Measurements from ENCODE around the gene SLC2A5.

The SLC2A5 gene

DNA sequence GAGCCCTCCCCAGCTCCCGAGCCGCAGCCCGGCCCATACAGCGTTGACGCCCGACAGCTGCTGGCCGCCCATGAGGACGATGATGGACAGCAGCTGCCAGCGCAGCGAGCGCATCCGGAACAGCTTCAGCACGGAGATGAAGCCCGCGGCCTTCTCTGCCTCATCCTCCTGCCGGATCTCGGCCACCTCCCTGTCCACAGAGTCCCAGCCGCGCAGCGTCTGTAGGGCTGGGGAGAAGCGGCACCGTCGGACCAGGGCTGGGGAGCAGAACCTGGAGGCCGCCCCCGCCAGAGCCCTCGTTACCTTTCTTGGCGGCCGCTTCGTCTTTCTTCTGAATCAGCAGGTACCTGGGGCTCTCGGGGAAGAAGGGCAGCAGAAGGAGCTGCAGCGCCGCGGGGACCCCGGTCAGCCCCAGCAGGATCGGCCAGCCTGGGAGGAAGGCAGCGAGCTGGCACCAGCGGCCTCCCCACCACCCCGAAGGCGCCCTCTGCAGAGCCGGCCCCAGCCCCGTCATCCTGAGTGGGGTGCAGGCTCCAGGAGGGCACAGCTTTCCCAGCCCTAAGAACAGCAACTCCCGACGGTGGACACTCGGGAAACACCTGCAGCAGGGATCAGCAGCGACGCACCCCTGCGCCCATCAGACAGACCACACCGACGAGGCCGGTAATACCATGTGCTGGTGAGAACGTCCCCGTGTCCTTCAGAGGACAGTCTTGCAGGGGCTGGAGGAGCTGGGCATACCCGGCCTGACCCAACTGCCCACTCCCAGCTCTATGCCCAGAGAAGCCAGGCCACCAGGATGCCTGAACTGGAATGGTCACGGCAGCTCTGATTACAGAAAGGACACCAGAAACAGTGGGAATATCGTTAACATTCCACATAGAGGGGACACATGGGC lies 29.4 kb downstream of the SLC2A5 start:
- no peak for DNase-seq (ENCODE audit: low read depth, low spot score)
- peaks cover 12% of the 10 kb centered on the region; the same call in 1 of the 2 replicates for H3K9me3 ChIP-seq (ENCODE audit: insufficient read depth, low read length)
- TF ChIP-seq SUZ12 (IDR thresholded peaks at IDR 0.05; ENCODE audit: extremely low read depth, insufficient read depth, insufficient read length) (no peak), ZNF274 (IDR thresholded peaks at IDR 0.05; ENCODE audit: low read depth, low read length) (no peak), YY1 (IDR thresholded peaks at IDR 0.05; ENCODE audit: insufficient read depth, insufficient read length) (no peak)
- H3K4me1 ChIP-seq (ENCODE audit: insufficient read depth, insufficient read length) = peaks cover 2% of the 10 kb centered on the region
- H3K27me3 ChIP-seq (ENCODE audit: insufficient read depth, insufficient read length) = no peaks in the 10 kb centered on the region
- no peaks in the 10 kb centered on the region for H3K36me3 ChIP-seq (ENCODE audit: insufficient read depth, insufficient read length, low read length)
- no peak overlapping the region for H3K4me3 ChIP-seq (ENCODE audit: insufficient read length, low read depth)
- H3K9ac ChIP-seq (ENCODE audit: insufficient read length, low read depth) = no peak overlapping the region

DNA sequence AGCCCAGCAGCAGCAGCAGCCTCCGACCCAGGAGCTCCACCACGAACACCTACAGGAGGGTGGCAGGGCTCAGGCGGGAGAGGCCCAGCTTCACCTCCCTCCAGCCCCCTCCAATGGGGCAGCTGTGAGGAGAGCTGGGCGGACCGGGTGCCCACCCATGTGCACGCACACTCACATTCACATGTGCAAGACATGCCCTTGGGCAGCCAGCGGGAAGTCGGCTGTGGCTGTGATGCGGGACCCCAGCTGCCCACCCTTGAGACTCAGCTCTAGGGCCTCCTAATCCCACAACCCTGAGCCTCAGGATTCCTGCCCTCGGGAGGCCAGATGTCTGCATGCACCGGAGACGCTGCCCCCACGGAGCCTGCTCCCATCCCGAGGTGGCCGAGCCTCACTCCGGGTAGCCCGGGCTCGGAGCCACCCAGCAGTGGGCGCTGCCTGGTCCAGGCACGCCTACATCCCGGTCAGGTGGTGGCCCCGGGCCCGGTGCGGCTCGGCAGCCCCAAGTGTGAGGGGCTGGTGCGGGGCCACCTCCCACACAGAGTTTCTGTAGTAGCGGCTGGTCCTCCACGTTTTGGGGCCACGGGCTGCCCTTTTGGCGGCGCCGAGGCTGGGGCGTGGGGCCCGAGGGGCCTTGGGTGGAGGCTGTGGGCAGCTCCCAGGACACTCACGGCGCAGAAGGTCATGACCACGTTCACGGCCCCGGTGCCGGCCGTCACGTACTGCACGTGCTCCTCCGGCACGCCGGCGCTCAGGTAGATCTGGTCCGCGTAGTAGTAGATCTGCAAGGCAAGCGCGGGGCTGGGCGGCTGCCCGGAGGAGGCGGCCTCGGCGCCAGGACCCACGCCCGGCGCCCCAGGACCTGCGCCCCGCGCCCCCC lies 30.3 kb downstream of the SLC2A5 start:
- Histone ChIP-seq H3K9me3 (ENCODE audit: insufficient read depth, low read length) (peaks cover 17% of the 10 kb centered on the region; the same call in 1 of the 2 replicates), H3K4me3 (ENCODE audit: insufficient read length, low read depth) (no peak overlapping the region), H3K4me1 (ENCODE audit: insufficient read depth, insufficient read length) (peaks cover 2% of the 10 kb centered on the region), H3K36me3 (ENCODE audit: insufficient read depth, insufficient read length, low read length) (no peaks in the 10 kb centered on the region), H3K27me3 (ENCODE audit: insufficient read depth, insufficient read length) (no peaks in the 10 kb centered on the region), H3K9ac (ENCODE audit: insufficient read length, low read depth) (no peak overlapping the region)
- no peak for DNase-seq (ENCODE audit: low read depth, low spot score)
- TF ChIP-seq SUZ12 (IDR thresholded peaks at IDR 0.05; ENCODE audit: extremely low read depth, insufficient read depth, insufficient read length) (no peak), ZNF274 (IDR thresholded peaks at IDR 0.05; ENCODE audit: low read depth, low read length) (no peak), YY1 (IDR thresholded peaks at IDR 0.05; ENCODE audit: insufficient read depth, insufficient read length) (no peak)

DNA sequence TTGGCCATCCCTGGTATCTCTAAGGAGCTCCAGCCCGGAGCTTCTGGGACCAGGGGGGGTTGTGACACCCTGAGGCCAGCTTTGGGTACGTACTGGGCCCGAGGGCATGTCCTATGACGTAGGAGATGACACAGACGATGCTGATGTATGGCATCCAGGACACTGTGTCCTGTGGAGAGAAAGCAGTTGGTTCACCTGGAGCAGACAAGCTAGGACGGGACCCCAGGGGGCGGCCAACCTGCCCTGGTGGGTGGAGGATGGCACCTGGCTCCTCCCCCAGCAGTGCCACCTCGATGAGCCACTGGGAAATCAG lies 31.1 kb downstream of the SLC2A5 start:
- Histone ChIP-seq H3K27me3 (ENCODE audit: insufficient read depth, insufficient read length) (no peaks in the 10 kb centered on the region), H3K9me3 (ENCODE audit: insufficient read depth, low read length) (peaks cover 17% of the 10 kb centered on the region; the same call in 1 of the 2 replicates), H3K4me3 (ENCODE audit: insufficient read length, low read depth) (no peak overlapping the region), H3K36me3 (ENCODE audit: insufficient read depth, insufficient read length, low read length) (no peaks in the 10 kb centered on the region), H3K4me1 (ENCODE audit: insufficient read depth, insufficient read length) (peaks cover 2% of the 10 kb centered on the region), H3K9ac (ENCODE audit: insufficient read length, low read depth) (no peak overlapping the region)
- TF ChIP-seq YY1 (IDR thresholded peaks at IDR 0.05; ENCODE audit: insufficient read depth, insufficient read length) = no peak
- TF ChIP-seq ZNF274 (IDR thresholded peaks at IDR 0.05; ENCODE audit: low read depth, low read length) = no peak
- no peak for TF ChIP-seq SUZ12 (IDR thresholded peaks at IDR 0.05; ENCODE audit: extremely low read depth, insufficient read depth, insufficient read length)
- DNase-seq (ENCODE audit: low read depth, low spot score) = no peak

DNA sequence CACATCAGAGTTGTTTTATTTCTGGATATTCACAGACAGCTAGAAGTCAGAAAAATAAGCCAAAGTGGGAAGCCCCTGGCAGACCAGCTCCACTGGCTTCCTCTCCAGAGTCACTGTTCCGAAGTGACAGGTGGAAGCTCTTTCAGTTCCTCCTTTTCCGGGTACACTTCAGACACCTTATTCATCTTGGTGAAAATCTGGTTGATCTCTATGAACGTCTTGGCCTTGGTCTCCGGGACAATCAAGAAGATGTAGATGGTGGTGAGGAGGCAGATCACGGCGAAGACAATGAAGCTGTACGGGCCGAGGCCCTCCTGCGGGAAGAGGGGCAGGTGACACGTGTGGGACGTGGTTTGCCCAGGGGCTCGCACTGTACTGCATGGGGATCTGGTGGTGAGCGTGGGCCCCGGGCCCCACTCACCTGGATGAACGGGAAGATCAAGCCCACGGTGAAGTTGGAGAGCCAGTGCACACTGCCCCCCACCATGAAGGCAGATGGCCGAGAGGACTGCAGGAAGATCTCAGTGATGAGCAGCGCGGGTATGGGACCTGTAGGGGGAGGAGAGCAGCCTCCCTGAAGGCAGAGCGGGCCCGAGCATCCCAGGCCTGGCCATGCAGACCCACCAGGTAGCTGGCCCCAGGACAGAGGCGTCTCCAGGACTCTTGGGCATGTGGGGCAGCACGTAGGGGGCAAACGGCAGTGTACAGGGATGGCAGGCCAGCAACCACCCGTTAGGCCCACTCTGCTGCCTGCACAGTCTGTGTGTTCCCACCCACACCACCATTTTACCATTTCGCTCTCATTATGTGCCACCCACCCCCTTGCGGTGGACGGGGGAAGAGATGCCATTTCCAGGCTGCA lies 31.7 kb downstream of the SLC2A5 start:
- Histone ChIP-seq H3K27me3 (ENCODE audit: insufficient read depth, insufficient read length) (no peaks in the 10 kb centered on the region), H3K4me3 (ENCODE audit: insufficient read length, low read depth) (no peak overlapping the region), H3K9me3 (ENCODE audit: insufficient read depth, low read length) (peaks cover 17% of the 10 kb centered on the region; the same call in 1 of the 2 replicates), H3K36me3 (ENCODE audit: insufficient read depth, insufficient read length, low read length) (no peaks in the 10 kb centered on the region), H3K9ac (ENCODE audit: insufficient read length, low read depth) (no peak overlapping the region), H3K4me1 (ENCODE audit: insufficient read depth, insufficient read length) (peaks cover 2% of the 10 kb centered on the region)
- DNase-seq (ENCODE audit: low read depth, low spot score) = no peak
- TF ChIP-seq ZNF274 (IDR thresholded peaks at IDR 0.05; ENCODE audit: low read depth, low read length) = no peak
- no peak for TF ChIP-seq SUZ12 (IDR thresholded peaks at IDR 0.05; ENCODE audit: extremely low read depth, insufficient read depth, insufficient read length)
- TF ChIP-seq YY1 (IDR thresholded peaks at IDR 0.05; ENCODE audit: insufficient read depth, insufficient read length) = no peak

DNA sequence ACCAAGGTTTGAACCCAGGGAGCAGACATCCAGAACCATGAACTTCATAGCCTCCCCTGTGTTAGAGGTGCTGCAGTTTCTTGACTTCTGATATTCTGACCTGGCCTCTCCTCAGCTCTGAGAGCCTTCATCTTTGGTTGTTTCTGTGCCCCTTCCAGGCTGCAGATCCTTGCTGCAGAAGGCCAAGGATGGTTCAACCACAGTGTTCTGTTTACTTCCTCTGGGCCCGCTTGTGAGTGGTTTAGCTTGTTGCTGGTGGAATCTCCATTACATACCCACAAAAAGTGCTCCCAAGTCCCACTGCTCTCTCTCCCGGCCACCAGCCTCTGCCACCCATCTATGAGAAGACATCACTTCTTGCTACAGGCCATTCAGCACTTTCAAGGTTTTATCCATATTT lies 34.2 kb downstream of the SLC2A5 start:
- no peaks in the 10 kb centered on the region for H3K36me3 ChIP-seq (ENCODE audit: insufficient read depth, insufficient read length, low read length)
- no peak overlapping the region for H3K4me3 ChIP-seq (ENCODE audit: insufficient read length, low read depth)
- peaks cover 35% of the 10 kb centered on the region for H3K9me3 ChIP-seq (ENCODE audit: insufficient read depth, low read length)
- no peaks in the 10 kb centered on the region for H3K27me3 ChIP-seq (ENCODE audit: insufficient read depth, insufficient read length)
- no peak overlapping the region for H3K9ac ChIP-seq (ENCODE audit: insufficient read length, low read depth)
- TF ChIP-seq ZNF274 (IDR thresholded peaks at IDR 0.05; ENCODE audit: low read depth, low read length) = no peak
- no peak for TF ChIP-seq SUZ12 (IDR thresholded peaks at IDR 0.05; ENCODE audit: extremely low read depth, insufficient read depth, insufficient read length)
- TF ChIP-seq YY1 (IDR thresholded peaks at IDR 0.05; ENCODE audit: insufficient read depth, insufficient read length) = no peak
- DNase-seq (ENCODE audit: low read depth, low spot score) = no peak
- H3K4me1 ChIP-seq (ENCODE audit: insufficient read depth, insufficient read length) = peaks cover 2% of the 10 kb centered on the region

DNA sequence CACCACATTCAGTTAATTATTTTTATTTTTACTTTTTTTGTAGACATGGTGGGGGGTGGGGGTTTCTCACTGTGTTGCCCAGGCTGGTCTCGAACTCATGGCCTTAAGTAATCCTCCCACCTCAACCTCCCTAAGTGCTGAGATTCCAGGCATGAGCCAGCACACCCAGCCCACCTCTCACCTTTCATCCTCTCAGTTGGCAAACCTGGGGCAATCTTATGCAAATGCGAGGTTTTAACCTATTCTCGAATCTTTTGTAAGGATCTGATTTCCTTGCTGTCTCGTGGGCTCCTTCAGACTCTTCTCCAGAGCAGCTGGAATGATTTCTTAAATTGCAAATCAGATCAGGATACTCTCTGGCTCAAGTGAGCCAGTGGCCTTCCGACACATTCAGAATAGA lies 36.1 kb downstream of the SLC2A5 start:
- Histone ChIP-seq H3K9me3 (ENCODE audit: insufficient read depth, low read length) (peaks cover 45% of the 10 kb centered on the region), H3K4me3 (ENCODE audit: insufficient read length, low read depth) (no peak overlapping the region), H3K9ac (ENCODE audit: insufficient read length, low read depth) (no peak overlapping the region), H3K4me1 (ENCODE audit: insufficient read depth, insufficient read length) (no peaks in the 10 kb centered on the region), H3K36me3 (ENCODE audit: insufficient read depth, insufficient read length, low read length) (no peaks in the 10 kb centered on the region), H3K27me3 (ENCODE audit: insufficient read depth, insufficient read length) (no peaks in the 10 kb centered on the region)
- peak; percentile 9 for DNase-seq (ENCODE audit: low read depth, low spot score)
- no peak for TF ChIP-seq YY1 (IDR thresholded peaks at IDR 0.05; ENCODE audit: insufficient read depth, insufficient read length)
- TF ChIP-seq ZNF274 (IDR thresholded peaks at IDR 0.05; ENCODE audit: low read depth, low read length) = no peak
- no peak for TF ChIP-seq SUZ12 (IDR thresholded peaks at IDR 0.05; ENCODE audit: extremely low read depth, insufficient read depth, insufficient read length)
